Right forelimb (tissue), 1 donor: Measurements from ENCODE around the gene CACNA1A.
"Not testable (repeated sequence)": the region's sequence is repeated elsewhere in the genome, so short reads cannot be mapped to it uniquely, and the experiment has no call there.

Source experiments
- DNase-seq: peaks from one replicate; pipeline ENCODE4 v3.0.0-alpha.2; 2018

Gene CACNA1A

GRCh38 chr19:13267889-13268288 is 238.4 kb downstream of the CACNA1A start:
- DNase-seq, result no peak

GRCh38 chr19:13267131-13267530 is 239.1 kb downstream of the CACNA1A start:
- no peak for DNase-seq

GRCh38 chr19:13262450-13262849 is 243.8 kb downstream of the CACNA1A start:
- DNase-seq, result no peak

GRCh38 chr19:13260883-13261653 is 245.2 kb downstream of the CACNA1A start:
- DNase-seq, result no peak

- no peak for DNase-seq
Observed at GRCh38 chr19:13256918-13257317, 249.4 kb downstream of the CACNA1A start.

GRCh38 chr19:13256398-13256797 is 249.9 kb downstream of the CACNA1A start:
- not testable (repeated sequence) for DNase-seq

GRCh38 chr19:13255719-13256059 is 250.6 kb downstream of the CACNA1A start:
- DNase-seq, result no peak

GRCh38 chr19:13255041-13255718 is 251.1 kb downstream of the CACNA1A start:
- DNase-seq, result no peak

- DNase-seq, result no peak
Observed at GRCh38 chr19:13252569-13253335, 253.5 kb downstream of the CACNA1A start.

- no peak for DNase-seq
Observed at GRCh38 chr19:13244920-13245319, 261.4 kb downstream of the CACNA1A start.

- DNase-seq, result no peak
Observed at GRCh38 chr19:13241231-13242104, 264.8 kb downstream of the CACNA1A start.

GRCh38 chr19:13240312-13241022 is 265.8 kb downstream of the CACNA1A start:
- no peak for DNase-seq

- no peak for DNase-seq
Observed at GRCh38 chr19:13238891-13239534, 267.3 kb downstream of the CACNA1A start.

- no peak for DNase-seq
Observed at GRCh38 chr19:13234518-13234917, 271.8 kb downstream of the CACNA1A start.

- DNase-seq, result no peak
Observed at GRCh38 chr19:13231663-13232062, 274.6 kb downstream of the CACNA1A start.

GRCh38 chr19:13229246-13229645 is 277.0 kb downstream of the CACNA1A start:
- no peak for DNase-seq

- DNase-seq, result no peak
Observed at GRCh38 chr19:13228561-13228960, 277.7 kb downstream of the CACNA1A start.

- no peak for DNase-seq
Observed at GRCh38 chr19:13226983-13227382, 279.3 kb downstream of the CACNA1A start.

- DNase-seq, result no peak
Observed at GRCh38 chr19:13225973-13226865, 280.1 kb downstream of the CACNA1A start.

GRCh38 chr19:13225085-13225484 is 281.2 kb downstream of the CACNA1A start:
- no peak for DNase-seq
